Neural progenitor cell (in vitro differentiated cells): ENCODE data around the gene WDR62. TPM values are rescaled to one million over a fixed set of nuclear protein-coding genes. Genes with fewer than 3 reads are reported as not detected.
A peak's percentile ranks its signal among the peaks of the same experiment; 100 is the strongest.

ENCODE experiments used
- DNase-seq: peaks from one replicate; pipeline ENCODE4 v3.0.0-alpha.2; 2016; ENCODE audit warnings: low spot score
- H2AFZ ChIP-seq: fragments of 200-600 bp; sonication (generic); replicated peaks from 2 replicates; pipeline ENCODE4 v1.6.1; 2016; ENCODE audit warnings: antibody characterized with exemption
- H3F3A ChIP-seq: fragments of 200-600 bp; sonication (generic); 2 replicates; pipeline ENCODE4 v1.6.1; 2016; ENCODE audit warnings: antibody characterized with exemption, low read depth
- H3K27ac ChIP-seq: fragments of 200-600 bp; sonication (generic); 2 replicates; pipeline ENCODE4 v1.5.1; 2016; ENCODE audit warnings: mild to moderate bottlenecking
- H3K27me3 ChIP-seq: fragments of 200-600 bp; sonication (generic); 2 replicates; pipeline ENCODE4 v1.6.1; 2016; ENCODE audit warnings: mild to moderate bottlenecking, moderate library complexity
- H3K36me3 ChIP-seq: fragments of 200-600 bp; sonication (generic); 2 replicates; pipeline ENCODE4 v1.5.1; 2016
- H3K4me1 ChIP-seq: fragments of 200-600 bp; sonication (generic); 2 replicates; pipeline ENCODE4 v1.6.1; 2016; ENCODE audit warnings: mixed run types
- H3K4me2 ChIP-seq: fragments of 200-600 bp; sonication (generic); 2 replicates; pipeline ENCODE4 v1.6.1; 2016
- H3K4me3 ChIP-seq: fragments of 200-600 bp; sonication (generic); 2 replicates; pipeline ENCODE4 v1.5.1; 2016
- H3K79me2 ChIP-seq: fragments of 200-600 bp; sonication (generic); 2 replicates; pipeline ENCODE4 v1.6.1; 2016; ENCODE audit warnings: low read depth
- H3K9ac ChIP-seq: fragments of 200-600 bp; sonication (generic); 2 replicates; pipeline ENCODE4 v1.6.1; 2016
- H3K9me3 ChIP-seq: fragments of 200-600 bp; sonication (generic); 2 replicates; pipeline ENCODE4 v1.5.1; 2016; ENCODE audit warnings: low read depth
- H4K20me1 ChIP-seq: fragments of 200-600 bp; sonication (generic); 2 replicates; pipeline ENCODE4 v1.6.1; 2016; ENCODE audit warnings: low read depth
- H3K27ac Mint-ChIP-seq: 3 replicates; pipeline ENCODE4 v1.8.0; 2021; ENCODE audit warnings: mixed read lengths
- H3K27me3 Mint-ChIP-seq: 2 replicates; pipeline ENCODE4 v1.8.0; 2022; ENCODE audit warnings: low read depth, mild to moderate bottlenecking, inconsistent platforms, moderate library complexity, mixed read lengths; ENCODE audit not compliant: insufficient read depth
- H3K36me3 Mint-ChIP-seq: 3 replicates; pipeline ENCODE4 v1.8.0; 2021; ENCODE audit warnings: mixed read lengths
- H3K4me1 Mint-ChIP-seq: 3 replicates; pipeline ENCODE4 v1.8.0; 2021; ENCODE audit warnings: mixed read lengths
- H3K4me3 Mint-ChIP-seq: 3 replicates; pipeline ENCODE4 v1.8.0; 2021; ENCODE audit warnings: mild to moderate bottlenecking, moderate library complexity, mixed read lengths
- H3K9me3 Mint-ChIP-seq: 3 replicates; pipeline ENCODE4 v1.8.0; 2020; ENCODE audit warnings: mixed read lengths
- EZH2 ChIP-seq: fragments of 200-600 bp; sonication (generic); IDR thresholded peaks from 2 replicates; pipeline ENCODE4 v1.6.1; 2017; ENCODE audit warnings: antibody characterized with exemption, mild to moderate bottlenecking, moderate library complexity
- EZH2phosphoT487 ChIP-seq: fragments of 200-600 bp; sonication (generic); IDR thresholded peaks from 2 replicates; pipeline ENCODE4 v1.6.1; 2017; ENCODE audit warnings: antibody characterized with exemption
- total RNA-seq: library from RNA; depleted of rRNA; stranded (reverse); fragments of >200 nt; gene quantifications from 2 replicates; pipeline ENCODE4 v1.2.3, GENCODE V29; 2015; ENCODE audit warnings: low replicate concordance
- TF ChIP-seq, protein P1 (sequence below): fragments of 200-600 bp; sonication (generic); IDR thresholded peaks from 2 replicates; pipeline ENCODE4 v1.5.1; 2017; ENCODE audit warnings: antibody characterized with exemption, mild to moderate bottlenecking

Gene WDR62
- total RNA-seq, 1 donor from 2014 or later = 12.0 TPM

DNA sequence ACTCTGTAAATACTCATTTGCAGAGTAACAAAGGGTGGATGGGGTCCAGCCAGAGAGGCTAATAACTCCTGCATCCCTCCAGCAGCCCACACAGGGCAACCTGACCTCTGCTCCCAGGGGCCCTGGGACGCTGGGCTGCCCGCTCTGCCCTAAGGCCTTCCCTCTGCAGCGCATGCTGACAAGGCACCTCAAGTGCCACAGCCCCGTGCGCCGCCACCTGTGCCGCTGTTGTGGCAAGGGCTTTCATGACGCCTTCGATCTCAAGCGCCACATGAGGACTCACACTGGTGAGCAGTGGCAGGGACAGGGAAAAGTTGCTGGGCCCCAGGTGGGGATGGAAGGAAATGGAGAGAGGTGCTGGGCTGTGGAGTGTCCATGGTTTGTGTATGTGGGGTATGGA lies 58.0 kb downstream of the WDR62 start:
- H3K9ac ChIP-seq = no peak overlapping the region
- no peak overlapping the region for H3K27ac Mint-ChIP-seq

DNA sequence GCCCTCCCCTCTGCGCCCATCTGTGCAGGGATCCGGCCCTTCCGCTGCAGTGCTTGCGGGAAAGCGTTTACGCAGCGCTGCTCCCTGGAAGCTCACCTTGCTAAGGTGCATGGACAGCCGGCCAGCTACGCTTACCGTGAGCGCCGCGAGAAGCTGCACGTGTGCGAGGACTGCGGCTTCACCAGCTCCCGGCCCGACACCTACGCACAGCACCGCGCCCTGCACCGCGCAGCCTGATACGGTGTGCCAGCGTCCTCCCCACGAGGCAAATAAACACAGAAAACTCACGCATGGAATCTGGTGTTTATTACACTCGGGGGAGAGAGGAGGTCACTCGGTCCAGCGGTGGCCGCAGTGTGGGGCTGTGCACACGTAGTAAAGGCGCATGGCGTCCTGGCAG lies 58.7 kb downstream of the WDR62 start:
- Histone ChIP-seq H3K4me2 (peak overlapping the region; percentile 97), H3K4me1 (peaks cover 23% of the 10 kb centered on the region), H3K79me2 (peaks cover 29% of the 10 kb centered on the region), H3K9me3 (no peaks in the 10 kb centered on the region), H3K27ac (no peak overlapping the region), H2AFZ (no peak overlapping the region), H3F3A (peaks cover 37% of the 10 kb centered on the region), H3K9ac (no peak overlapping the region), H3K27me3 (no peaks in the 10 kb centered on the region), H3K4me3 (peak overlapping the region; percentile 85), H3K36me3 (no peaks in the 10 kb centered on the region), H4K20me1 (peaks cover 17% of the 10 kb centered on the region)
- H3K9me3 Mint-ChIP-seq = no peaks in the 10 kb centered on the region
- H3K27ac Mint-ChIP-seq = no peak overlapping the region
- peaks cover 13% of the 10 kb centered on the region for H3K27me3 Mint-ChIP-seq
- H3K4me1 Mint-ChIP-seq = peaks cover 20% of the 10 kb centered on the region
- peaks cover 9% of the 10 kb centered on the region for H3K36me3 Mint-ChIP-seq
- no peak for TF ChIP-seq EZH2
- TF ChIP-seq, protein P1, sequence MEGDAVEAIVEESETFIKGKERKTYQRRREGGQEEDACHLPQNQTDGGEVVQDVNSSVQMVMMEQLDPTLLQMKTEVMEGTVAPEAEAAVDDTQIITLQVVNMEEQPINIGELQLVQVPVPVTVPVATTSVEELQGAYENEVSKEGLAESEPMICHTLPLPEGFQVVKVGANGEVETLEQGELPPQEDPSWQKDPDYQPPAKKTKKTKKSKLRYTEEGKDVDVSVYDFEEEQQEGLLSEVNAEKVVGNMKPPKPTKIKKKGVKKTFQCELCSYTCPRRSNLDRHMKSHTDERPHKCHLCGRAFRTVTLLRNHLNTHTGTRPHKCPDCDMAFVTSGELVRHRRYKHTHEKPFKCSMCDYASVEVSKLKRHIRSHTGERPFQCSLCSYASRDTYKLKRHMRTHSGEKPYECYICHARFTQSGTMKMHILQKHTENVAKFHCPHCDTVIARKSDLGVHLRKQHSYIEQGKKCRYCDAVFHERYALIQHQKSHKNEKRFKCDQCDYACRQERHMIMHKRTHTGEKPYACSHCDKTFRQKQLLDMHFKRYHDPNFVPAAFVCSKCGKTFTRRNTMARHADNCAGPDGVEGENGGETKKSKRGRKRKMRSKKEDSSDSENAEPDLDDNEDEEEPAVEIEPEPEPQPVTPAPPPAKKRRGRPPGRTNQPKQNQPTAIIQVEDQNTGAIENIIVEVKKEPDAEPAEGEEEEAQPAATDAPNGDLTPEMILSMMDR = no peak
- TF ChIP-seq EZH2phosphoT487 = no peak
- no peak for DNase-seq
- peak overlapping the region; percentile 96 for H3K4me3 Mint-ChIP-seq

More for the DNA sequence above, 58.0 kb downstream of the WDR62 start:
- Histone ChIP-seq H3F3A (peaks cover 41% of the 10 kb centered on the region), H3K4me3 (no peak overlapping the region), H4K20me1 (peaks cover 17% of the 10 kb centered on the region), H3K4me1 (peaks cover 23% of the 10 kb centered on the region), H3K9me3 (no peaks in the 10 kb centered on the region), H3K27me3 (no peaks in the 10 kb centered on the region), H3K4me2 (no peak overlapping the region), H3K79me2 (peaks cover 29% of the 10 kb centered on the region), H3K36me3 (no peaks in the 10 kb centered on the region), H2AFZ (no peak overlapping the region), H3K27ac (no peak overlapping the region)
- DNase-seq = no peak
- peaks cover 7% of the 10 kb centered on the region for H3K36me3 Mint-ChIP-seq
- peak overlapping the region; percentile 96 for H3K4me3 Mint-ChIP-seq
- no peak for TF ChIP-seq EZH2phosphoT487
- TF ChIP-seq EZH2 = no peak
- H3K27me3 Mint-ChIP-seq = peaks cover 10% of the 10 kb centered on the region
- no peaks in the 10 kb centered on the region for H3K9me3 Mint-ChIP-seq
- peaks cover 24% of the 10 kb centered on the region for H3K4me1 Mint-ChIP-seq

DNA sequence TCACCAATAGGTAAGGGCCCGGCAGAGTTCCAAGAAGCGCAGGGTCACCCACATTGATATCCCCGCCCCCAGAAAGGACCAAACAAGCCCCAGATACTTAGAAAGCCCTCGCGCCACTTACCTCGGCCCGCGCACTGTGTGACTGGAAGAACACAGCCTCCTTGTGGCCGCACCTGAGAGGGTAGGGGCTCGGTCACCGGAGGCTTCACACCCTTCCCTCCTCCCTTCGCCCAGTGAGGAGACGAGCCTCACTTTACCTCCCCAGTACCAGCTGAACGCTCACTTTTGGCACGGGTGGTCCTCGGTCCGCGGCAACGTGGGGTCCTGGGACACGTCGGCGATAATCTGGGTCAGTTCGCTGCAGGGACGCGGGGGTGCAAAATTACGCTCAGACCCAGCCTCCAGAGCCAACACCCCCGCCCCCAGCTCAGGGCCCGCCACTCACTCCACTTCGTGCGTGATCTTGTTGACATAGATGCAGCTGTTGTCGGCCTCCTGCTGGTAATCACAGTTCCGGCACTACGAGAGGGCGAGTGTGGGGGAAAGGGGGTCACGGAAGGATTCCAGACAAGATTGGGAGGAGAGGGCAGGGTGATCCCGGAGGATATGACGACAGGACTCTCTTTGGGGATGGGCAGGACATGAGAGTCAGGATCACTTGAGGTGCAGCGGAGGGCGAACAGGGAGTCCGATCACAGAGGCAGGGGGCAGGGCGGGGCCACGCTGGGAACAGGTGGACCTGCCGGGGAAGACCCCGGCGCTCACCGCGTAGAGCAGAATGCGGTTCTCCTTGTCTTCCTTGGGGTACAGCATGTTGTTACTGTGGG lies 59.4 kb downstream of the WDR62 start:
- no peak overlapping the region for H3K27ac Mint-ChIP-seq
- H3K4me3 Mint-ChIP-seq = peak overlapping the region; percentile 96
- Histone ChIP-seq H3K9ac (peak overlapping the region; percentile 45), H3K9me3 (no peaks in the 10 kb centered on the region), H2AFZ (peak overlapping the region; percentile 81), H3K79me2 (peaks cover 29% of the 10 kb centered on the region), H3K27me3 (no peaks in the 10 kb centered on the region), H3K4me2 (peak overlapping the region; percentile 97), H3F3A (peaks cover 39% of the 10 kb centered on the region), H3K4me1 (peaks cover 23% of the 10 kb centered on the region), H3K27ac (no peak overlapping the region), H3K4me3 (peak overlapping the region; percentile 85), H4K20me1 (peaks cover 17% of the 10 kb centered on the region), H3K36me3 (no peaks in the 10 kb centered on the region)
- peaks cover 20% of the 10 kb centered on the region for H3K4me1 Mint-ChIP-seq
- H3K9me3 Mint-ChIP-seq = no peaks in the 10 kb centered on the region
- DNase-seq = peak; percentile 45
- TF ChIP-seq, protein P1 = no peak
- no peak for TF ChIP-seq EZH2
- TF ChIP-seq EZH2phosphoT487 = no peak
- H3K36me3 Mint-ChIP-seq = peaks cover 9% of the 10 kb centered on the region
- H3K27me3 Mint-ChIP-seq = peaks cover 13% of the 10 kb centered on the region
